Skeletal muscle tissue (tissue), 4 donors: ENCODE data around the gene TAAR6. TPM values are rescaled to one million over a fixed set of nuclear protein-coding genes. Genes with fewer than 3 reads are reported as not detected.
"Not testable (repeated sequence)": the region's sequence is repeated elsewhere in the genome, so short reads cannot be mapped to it uniquely, and the experiment has no call there.

Experiments used
- H3K27ac ChIP-seq: one replicate; pipeline ENCODE4 v1.7.0; 2013; ENCODE audit warnings: mild to moderate bottlenecking, low read depth, low read length, inconsistent platforms
- H3K27me3 ChIP-seq, 3 donors: one replicate each; pipeline ENCODE4 v1.7.0; 2013; ENCODE audit warnings: low read length in 3 of 3; ENCODE audit not compliant: control insufficient read depth in 3 of 3, insufficient read depth in 3 of 3
- H3K36me3 ChIP-seq, 3 donors: one replicate each; pipeline ENCODE4 v1.7.0; 2013; ENCODE audit warnings: low read length in 3 of 3; ENCODE audit not compliant: control insufficient read depth in 3 of 3, insufficient read depth in 3 of 3
- H3K4me1 ChIP-seq, 3 donors: one replicate each; pipeline ENCODE4 v1.7.0; 2013; ENCODE audit warnings: low read length in 3 of 3, mild to moderate bottlenecking in 3 of 3; ENCODE audit not compliant: control insufficient read depth in 3 of 3, insufficient read depth in 3 of 3
- H3K4me3 ChIP-seq, 3 donors: one replicate each; pipeline ENCODE4 v1.7.0; 2013; ENCODE audit warnings: low read length in 3 of 3
- H3K9ac ChIP-seq, 3 donors: one replicate each; pipeline ENCODE4 v1.7.0; 2013; ENCODE audit warnings: low read length in 3 of 3, mild to moderate bottlenecking in 3 of 3, moderate library complexity in 2 of 3, low read depth in 1 of 3
- H3K9me3 ChIP-seq, 3 donors: one replicate each; pipeline ENCODE4 v1.7.0; 2013; ENCODE audit warnings: low read length in 3 of 3; ENCODE audit not compliant: control insufficient read depth in 3 of 3
- total RNA-seq: library from RNA; depleted of rRNA; stranded (reverse); fragments of >200 nt; gene quantifications from one replicate; pipeline ENCODE4 v1.2.3, GENCODE V29; 2014
- donor health status: Osteomylitis.

TAAR6 gene
- total RNA-seq, result not detected

- Histone ChIP-seq H3K27ac (no peak within 1 kb of the TSS), H3K4me3 (no peak within 1 kb of the TSS), H3K9ac (no peak within 1 kb of the TSS), H3K36me3 (no peaks in the 10 kb centered on the region), H3K9me3 (no peaks in the 10 kb centered on the region), H3K27me3 (peaks cover 5 to 8% (median 6%) of the 10 kb centered on the region in 3 donors), H3K4me1 (no peaks in the 10 kb centered on the region)
Observed at GRCh38 chr6:132570221-132570777, at the start of gene TAAR6. TAAR6 (plus strand) TSS chr6:132570322; CDS start chr6:132570322, 0 bp downstream.

GRCh38 chr6:132520953-132521352 lies 49.2 kb upstream of the TAAR6 start:
- H3K9ac ChIP-seq, result no peak overlapping the region
- no peak overlapping the region for H3K4me3 ChIP-seq

GRCh38 chr6:132524646-132525045 lies 45.5 kb upstream of the TAAR6 start:
- no peaks in the 10 kb centered on the region for H3K4me1 ChIP-seq
- H3K4me3 ChIP-seq, result no peak overlapping the region
- no peaks in the 10 kb centered on the region for H3K27me3 ChIP-seq
- H3K9ac ChIP-seq, result no peak overlapping the region
- no peaks in the 10 kb centered on the region for H3K36me3 ChIP-seq
- H3K9me3 ChIP-seq, result no peaks in the 10 kb centered on the region
- no peak overlapping the region for H3K27ac ChIP-seq

More at GRCh38 chr6:132520953-132521352, 49.2 kb upstream of the TAAR6 start:
- no peaks in the 10 kb centered on the region for H3K4me1 ChIP-seq
- no peak overlapping the region for H3K27ac ChIP-seq
- no peaks in the 10 kb centered on the region for H3K9me3 ChIP-seq
- H3K27me3 ChIP-seq, result no peaks in the 10 kb centered on the region
- no peaks in the 10 kb centered on the region for H3K36me3 ChIP-seq

DNA sequence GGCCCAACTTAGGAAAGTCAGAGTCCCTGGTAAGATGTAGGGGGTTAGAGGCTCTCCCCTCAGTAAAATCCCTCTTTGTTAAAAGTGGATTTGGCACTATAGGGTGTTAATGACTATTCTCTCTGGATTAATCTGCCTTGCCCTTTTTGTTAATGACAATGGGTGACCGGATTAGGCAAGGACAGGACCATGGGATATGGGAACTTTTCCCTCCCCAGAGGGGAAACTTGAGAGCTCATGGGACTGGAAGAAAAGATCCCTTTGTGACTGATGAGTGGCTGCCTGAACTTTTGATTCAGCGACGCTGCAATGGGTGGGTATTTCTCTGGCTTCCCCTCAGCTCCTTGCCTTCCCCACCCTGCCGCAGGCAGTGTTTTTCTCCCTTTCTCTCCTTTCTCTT lies 44.3 kb upstream of the TAAR6 start:
- no peaks in the 10 kb centered on the region for H3K4me1 ChIP-seq
- H3K27ac ChIP-seq, result no peak overlapping the region
- no peak overlapping the region for H3K4me3 ChIP-seq
- H3K27me3 ChIP-seq, result no peaks in the 10 kb centered on the region
- H3K9me3 ChIP-seq, result no peaks in the 10 kb centered on the region
- no peak overlapping the region for H3K9ac ChIP-seq
- H3K36me3 ChIP-seq, result no peaks in the 10 kb centered on the region

DNA sequence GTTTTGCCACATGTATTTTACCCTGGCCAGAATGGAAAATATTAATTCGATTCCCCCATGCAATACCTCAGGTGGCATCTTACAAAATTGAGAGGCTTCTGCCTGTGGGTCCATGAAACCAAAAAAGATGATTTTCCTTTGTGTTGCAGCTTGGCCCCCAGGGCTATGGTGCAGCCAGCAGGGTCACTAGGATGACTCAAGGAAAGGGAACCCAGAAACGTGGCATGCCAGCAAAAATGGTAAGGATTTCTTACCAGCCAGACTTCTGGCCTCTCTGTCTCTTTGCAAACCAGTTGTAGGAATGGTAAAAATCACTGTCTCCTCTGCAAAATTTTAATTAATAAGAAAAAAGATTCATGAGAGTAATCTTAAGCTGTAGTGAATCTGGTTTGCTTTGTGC lies 43.7 kb upstream of the TAAR6 start:
- Histone ChIP-seq H3K4me3 (no peak overlapping the region), H3K4me1 (no peaks in the 10 kb centered on the region), H3K9ac (no peak overlapping the region), H3K27me3 (no peaks in the 10 kb centered on the region), H3K36me3 (no peaks in the 10 kb centered on the region), H3K27ac (no peak overlapping the region), H3K9me3 (no peaks in the 10 kb centered on the region)

DNA sequence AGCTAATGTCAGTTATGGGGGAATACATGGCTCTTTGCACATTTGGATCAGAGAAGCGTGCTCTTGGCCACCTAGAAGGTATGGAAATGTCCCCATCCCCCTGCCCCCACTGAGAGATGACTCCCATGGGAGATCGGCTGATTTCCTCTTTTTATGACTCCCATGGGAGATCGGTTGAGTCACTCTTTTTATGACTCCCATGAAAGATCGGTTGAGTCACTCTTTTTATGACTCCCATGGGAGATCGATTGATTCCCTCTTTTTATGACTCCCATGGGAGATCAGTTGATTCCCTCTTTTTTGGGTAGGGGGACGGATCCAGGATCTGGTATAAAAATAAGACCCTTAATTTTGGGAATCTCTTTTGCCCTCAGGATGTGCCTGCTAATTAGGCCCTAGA lies 42.3 kb upstream of the TAAR6 start:
- H3K36me3 ChIP-seq, result no peaks in the 10 kb centered on the region
- H3K27me3 ChIP-seq, result no peaks in the 10 kb centered on the region
- H3K27ac ChIP-seq, result no peak overlapping the region
- H3K4me3 ChIP-seq, result no peak overlapping the region
- no peaks in the 10 kb centered on the region for H3K9me3 ChIP-seq
- H3K4me1 ChIP-seq, result no peaks in the 10 kb centered on the region
- no peak overlapping the region for H3K9ac ChIP-seq

DNA sequence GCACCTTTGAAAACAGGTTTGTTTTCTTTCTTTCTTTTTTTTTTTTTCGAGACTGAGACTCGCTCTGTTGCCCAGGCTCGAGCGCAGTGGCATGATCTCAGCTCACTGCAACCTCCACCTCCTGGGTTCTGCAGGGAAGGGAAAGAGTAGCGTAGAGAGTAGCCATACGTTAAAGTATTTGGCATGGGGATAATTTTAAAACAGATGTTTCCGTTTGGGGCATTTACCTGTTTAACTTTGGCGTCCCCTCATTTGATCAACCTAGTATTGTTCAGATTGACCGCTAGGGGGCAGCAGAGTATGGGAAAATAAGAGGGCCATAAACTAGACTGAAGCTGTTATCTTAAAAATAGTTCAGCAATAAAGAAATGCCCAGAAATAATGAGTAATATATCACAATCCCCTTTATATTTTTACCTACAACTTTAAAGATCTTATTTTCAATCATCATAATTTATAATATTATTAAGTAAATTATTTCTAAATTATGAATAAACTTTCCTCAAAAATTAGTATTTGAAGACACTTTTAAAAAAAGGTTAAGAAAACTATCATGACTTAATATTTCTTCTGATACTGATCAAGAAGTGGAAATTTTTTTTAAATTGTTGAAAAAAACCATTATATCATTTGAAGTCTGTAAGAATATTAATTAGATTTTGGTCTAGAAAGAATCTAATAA lies 39.7 kb upstream of the TAAR6 start:
- H3K9ac ChIP-seq, result peak overlapping the region in 1 of 3 donors; percentile 23
- H3K4me1 ChIP-seq, result no peaks in the 10 kb centered on the region
- H3K27me3 ChIP-seq, result no peaks in the 10 kb centered on the region
- H3K27ac ChIP-seq, result no peak overlapping the region
- H3K4me3 ChIP-seq, result peak overlapping the region in 2 of 3 donors; percentile 32 to 35
- no peaks in the 10 kb centered on the region for H3K36me3 ChIP-seq
- no peaks in the 10 kb centered on the region for H3K9me3 ChIP-seq

DNA sequence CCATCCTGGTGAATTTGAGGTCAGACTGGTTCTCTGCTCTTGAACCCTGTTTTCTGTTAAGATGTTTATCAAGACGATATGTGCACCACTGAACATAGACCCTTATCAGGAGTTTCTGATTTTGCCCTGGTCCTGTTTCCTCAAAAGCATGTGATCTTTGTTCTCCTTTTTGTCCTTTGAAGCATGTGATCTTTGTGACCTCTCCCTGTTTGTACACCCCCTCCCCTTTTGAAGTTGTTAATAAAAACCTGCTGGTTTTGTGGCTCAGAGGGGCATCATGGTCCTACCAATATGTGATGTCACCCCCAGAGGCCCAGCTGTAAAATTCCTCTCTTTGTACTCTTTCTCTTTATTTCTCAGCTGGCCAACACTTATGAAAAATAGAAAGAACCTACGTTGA lies 35.6 kb upstream of the TAAR6 start:
- not testable (repeated sequence) for H3K27ac ChIP-seq, H3K27me3 ChIP-seq, H3K9me3 ChIP-seq, H3K9ac ChIP-seq, H3K4me3 ChIP-seq, H3K36me3 ChIP-seq, H3K4me1 ChIP-seq

DNA sequence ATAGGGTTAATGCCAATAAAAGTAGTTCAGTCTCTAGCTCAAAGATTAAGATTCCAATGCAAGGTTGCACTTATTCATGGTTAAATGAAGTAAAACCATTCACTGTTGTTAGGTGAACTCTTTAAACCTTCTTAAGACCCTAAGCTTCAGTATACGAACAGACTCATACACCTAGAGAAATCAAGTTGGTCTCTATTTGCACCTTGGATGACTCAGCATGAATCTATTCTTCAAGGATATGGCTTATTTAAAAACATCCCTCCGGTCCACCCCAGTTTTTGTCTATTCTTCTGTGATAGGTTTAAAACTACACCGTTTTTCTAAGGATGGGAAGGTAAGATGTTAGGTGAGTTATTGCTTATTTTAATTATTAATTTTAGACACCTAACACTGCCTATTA lies 33.0 kb upstream of the TAAR6 start:
- no peak overlapping the region for H3K27ac ChIP-seq
- no peak overlapping the region for H3K9ac ChIP-seq
- no peaks in the 10 kb centered on the region for H3K36me3 ChIP-seq
- no peaks in the 10 kb centered on the region for H3K4me1 ChIP-seq
- H3K27me3 ChIP-seq, result peaks cover 0 to 3% (median 3%) of the 10 kb centered on the region in 3 donors
- no peaks in the 10 kb centered on the region for H3K9me3 ChIP-seq
- H3K4me3 ChIP-seq, result no peak overlapping the region

GRCh38 chr6:132537977-132538376 lies 32.1 kb upstream of the TAAR6 start, which contains the start of gene TAAR9:
TAAR9 (plus strand) TSS chr6:132538277; CDS start chr6:132538290, 13 bp downstream.
- Histone ChIP-seq H3K4me1 (no peaks in the 10 kb centered on the region), H3K27me3 (peaks cover 0 to 5% (median 3%) of the 10 kb centered on the region in 3 donors), H3K4me3 (no peak within 1 kb of the TSS), H3K9me3 (no peaks in the 10 kb centered on the region), H3K27ac (no peak within 1 kb of the TSS), H3K36me3 (no peaks in the 10 kb centered on the region), H3K9ac (no peak within 1 kb of the TSS)
